ENCODE data around the gene ITGB1BP1.

The ITGB1BP1 gene

DNA sequence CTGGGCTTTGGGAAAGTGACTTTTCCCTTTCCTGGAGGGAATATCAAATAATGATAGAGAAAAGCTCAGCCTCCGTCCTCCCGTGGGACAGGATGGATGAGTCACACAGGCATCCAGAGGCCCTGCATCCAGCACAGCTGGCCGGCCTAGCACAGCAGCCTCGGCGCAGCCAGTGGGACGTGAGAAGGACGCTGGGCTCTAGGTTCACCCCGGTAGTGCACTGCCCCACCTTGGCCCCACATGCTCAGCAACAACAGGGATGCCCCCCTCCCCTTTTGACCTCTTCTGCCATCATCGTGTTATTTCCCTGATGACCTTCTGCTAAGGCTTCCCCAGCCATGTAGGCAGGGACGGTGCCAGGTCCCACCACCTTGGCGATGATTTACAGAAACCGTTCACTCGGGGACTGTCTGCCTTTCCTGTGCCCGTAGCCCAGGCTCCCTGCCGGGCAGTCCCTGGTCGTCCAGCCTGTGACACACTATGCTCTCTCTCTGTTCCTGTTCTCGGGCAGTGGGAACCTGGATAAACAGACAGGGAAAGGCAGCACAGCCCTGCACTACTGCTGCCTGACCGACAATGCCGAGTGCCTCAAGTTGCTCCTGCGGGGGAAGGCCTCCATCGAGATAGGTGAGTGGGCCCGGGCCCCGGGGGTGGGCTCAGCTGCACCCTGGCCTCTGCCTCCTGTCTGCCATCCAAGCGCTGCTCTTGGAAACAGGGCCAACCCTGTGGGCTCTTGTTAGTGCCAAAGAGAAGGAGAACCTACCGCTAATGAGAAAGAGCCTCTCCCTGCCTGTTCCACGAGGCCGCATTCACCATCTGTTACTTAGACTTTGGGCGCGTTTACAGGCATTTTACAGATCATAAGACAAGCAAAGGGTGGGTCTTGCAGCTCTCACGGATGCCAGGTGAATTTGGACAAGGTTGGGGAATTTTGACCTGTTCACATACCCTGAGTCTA is 44.6 kb downstream of the ITGB1BP1 start:
- no peak for DNase-seq (ENCODE audit: low read depth in 2 of 2, low spot score in 1 of 2)

- DNase-seq (ENCODE audit: low read depth in 2 of 2, low spot score in 1 of 2) = no peak
Measured at GRCh38 chr2:9377461-9378097, 45.7 kb downstream of the ITGB1BP1 start.

DNA sequence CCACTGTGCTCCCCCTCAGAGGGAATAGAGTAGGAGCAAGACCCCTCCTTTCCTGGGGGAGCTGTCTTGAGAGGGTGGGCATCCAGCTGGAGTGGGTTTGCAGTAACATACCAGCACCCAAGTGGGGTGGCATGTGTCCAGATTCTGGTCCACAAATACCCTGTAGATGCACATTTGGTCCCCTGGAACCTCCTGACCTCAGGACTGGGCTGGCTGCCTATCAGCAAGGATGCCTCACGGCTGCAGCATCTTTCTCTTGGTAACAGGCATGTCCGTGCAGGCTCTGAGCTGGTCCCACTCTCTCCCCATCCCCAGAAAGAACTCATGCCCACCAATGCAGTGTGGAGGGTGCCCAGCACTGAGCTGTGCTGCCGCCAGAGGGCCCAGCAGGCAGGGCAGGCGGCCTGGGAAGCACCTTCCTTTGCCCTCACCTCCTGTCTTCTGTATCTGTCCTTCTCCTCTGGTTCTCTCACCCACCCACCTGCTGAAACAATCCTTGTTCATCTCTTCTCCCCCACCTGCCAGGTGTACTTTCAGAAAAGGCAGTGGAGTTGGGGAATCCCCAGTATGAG is 47.4 kb downstream of the ITGB1BP1 start:
- no peak for DNase-seq (ENCODE audit: low read depth in 2 of 2, low spot score in 1 of 2)

GRCh38 chr2:9374071-9374730 is 49.1 kb downstream of the ITGB1BP1 start:
- no peak for DNase-seq (ENCODE audit: low read depth in 2 of 2, low spot score in 1 of 2)

- DNase-seq (ENCODE audit: low read depth in 2 of 2, low spot score in 1 of 2) = no peak
Measured at GRCh38 chr2:9373476-9373875, 49.9 kb downstream of the ITGB1BP1 start.

- no peak for DNase-seq (ENCODE audit: low read depth in 2 of 2, low spot score in 1 of 2)
Measured at GRCh38 chr2:9373047-9373446, 50.3 kb downstream of the ITGB1BP1 start.

GRCh38 chr2:9370746-9371145 is 52.6 kb downstream of the ITGB1BP1 start:
- no peak for DNase-seq (ENCODE audit: low read depth in 2 of 2, low spot score in 1 of 2)

DNA sequence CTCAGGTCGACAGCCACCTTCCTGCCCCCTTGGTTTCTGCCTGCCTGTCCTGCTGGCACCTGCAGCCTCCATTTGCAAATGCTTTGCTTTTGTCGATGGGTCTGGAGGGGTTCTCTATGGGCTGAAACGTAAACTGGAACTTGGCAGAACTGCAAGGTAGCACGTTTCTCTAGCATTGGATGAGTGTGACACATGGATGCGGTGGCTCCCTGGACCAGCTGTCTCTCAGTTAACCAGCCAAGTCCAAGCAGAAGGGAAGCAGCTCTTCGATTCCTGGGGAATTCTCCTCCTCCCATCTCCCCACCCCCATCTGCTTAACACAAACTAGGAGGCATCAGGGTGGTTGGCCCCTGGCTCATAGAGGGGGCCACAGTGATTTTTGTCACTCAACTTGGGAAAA is 57.3 kb downstream of the ITGB1BP1 start:
- DNase-seq (ENCODE audit: low read depth in 2 of 2, low spot score in 1 of 2) = no peak

DNA sequence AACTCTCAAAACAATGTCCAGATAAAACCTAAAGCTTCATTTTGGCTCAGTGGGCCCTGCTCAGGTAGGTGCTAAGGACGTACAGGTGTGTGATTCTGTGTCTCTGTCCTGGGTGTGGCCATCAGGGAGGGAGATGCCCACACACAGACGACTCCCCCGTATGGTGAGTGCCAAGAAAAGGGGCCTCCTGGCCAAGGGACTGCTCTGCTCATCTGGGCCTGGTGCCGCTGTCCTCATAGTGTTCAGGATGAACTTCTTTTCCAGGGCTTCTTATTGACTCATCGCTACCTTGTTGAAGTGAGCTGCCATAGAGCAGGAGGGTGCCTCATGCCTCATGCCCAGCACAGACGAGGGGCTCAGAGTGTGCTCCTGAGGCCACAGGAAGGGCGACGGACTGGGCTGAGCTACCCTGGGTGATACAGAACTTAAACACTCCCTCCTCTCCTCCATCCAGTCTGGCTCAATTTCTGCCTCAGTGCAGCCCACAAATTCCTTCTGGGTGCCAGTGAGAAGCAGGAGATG is 57.8 kb downstream of the ITGB1BP1 start:
- DNase-seq (ENCODE audit: low read depth in 2 of 2, low spot score in 1 of 2) = no peak

DNA sequence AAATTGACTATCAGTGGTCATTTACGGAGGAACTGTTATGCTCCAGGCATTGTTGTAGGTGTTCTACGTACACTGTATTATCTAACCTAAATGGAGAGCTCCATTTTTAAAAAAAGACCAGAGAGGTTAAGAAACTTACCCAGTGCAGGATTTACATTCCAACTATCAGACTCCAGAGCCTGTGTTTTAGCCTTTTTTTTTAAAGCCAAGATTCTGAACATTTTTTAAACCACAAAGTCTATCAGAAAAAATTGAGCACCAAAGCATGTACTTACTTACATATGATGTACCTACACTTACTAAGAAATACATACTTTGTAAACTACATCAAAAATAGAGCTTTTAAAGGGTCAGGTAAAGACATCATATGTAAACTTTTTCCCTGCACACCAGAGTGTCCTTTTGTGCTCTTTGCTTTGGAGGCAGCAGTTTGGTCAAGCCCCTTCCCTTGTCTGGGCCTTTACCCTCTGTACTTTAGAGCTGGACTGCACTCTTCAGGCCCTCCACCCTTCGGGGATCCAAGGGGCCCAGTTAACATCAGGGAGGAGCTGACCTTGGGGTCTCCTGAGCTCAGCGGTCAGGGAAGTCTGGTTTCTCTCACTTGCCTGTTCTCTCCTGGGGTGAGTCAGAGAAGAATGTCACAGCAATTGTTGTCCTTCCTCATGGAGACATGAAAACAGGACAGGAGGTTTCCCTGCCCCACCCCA is 58.4 kb downstream of the ITGB1BP1 start:
- no peak for DNase-seq (ENCODE audit: low read depth in 2 of 2, low spot score in 1 of 2)

GRCh38 chr2:9364373-9364772 is 59.0 kb downstream of the ITGB1BP1 start:
- no peak for DNase-seq (ENCODE audit: low read depth in 2 of 2, low spot score in 1 of 2)

DNA sequence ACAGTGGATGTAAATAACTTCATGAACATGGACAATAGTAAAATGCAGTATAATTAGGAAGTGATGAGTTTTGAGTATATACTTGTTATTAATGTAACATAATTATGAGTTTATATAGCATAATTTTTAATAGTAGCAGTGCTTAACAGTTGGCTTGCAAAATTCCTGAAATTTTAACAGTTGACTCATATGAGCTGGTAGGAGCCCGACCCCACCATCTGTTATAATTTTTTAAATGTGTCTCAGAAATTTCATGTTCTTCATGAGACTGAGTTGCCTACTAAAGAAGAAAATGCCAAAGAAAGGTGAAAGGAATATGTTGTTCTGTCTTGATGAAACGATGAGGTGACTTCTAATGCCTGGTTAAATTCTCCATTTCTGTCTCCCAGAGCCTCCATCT is 62.6 kb downstream of the ITGB1BP1 start:
- no peak for DNase-seq (ENCODE audit: low read depth in 2 of 2, low spot score in 1 of 2)

- no peak for DNase-seq (ENCODE audit: low read depth in 2 of 2, low spot score in 1 of 2)
Measured at GRCh38 chr2:9360110-9360509, 63.2 kb downstream of the ITGB1BP1 start.

DNA sequence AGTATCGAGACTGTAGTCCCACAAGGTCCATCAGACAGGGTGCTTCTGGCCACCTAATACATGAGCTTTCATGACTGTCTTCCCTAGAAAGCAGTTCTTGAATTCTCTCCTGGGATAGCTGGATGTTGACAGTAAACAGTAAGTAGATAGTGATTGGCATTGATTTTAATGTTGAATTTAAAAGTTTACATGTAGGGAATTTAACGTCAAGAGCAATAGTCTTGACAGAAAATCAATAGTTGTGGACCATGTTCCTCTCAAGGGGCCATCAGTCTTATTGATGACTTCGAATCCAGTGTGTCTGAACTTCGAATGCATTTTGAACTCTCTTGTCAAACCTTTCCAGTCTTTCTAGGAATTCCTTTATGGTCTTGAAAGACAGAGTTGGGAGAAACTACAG is 63.9 kb downstream of the ITGB1BP1 start:
- DNase-seq (ENCODE audit: low read depth in 2 of 2, low spot score in 1 of 2) = no peak

GRCh38 chr2:9358846-9359245 is 64.5 kb downstream of the ITGB1BP1 start:
- no peak for DNase-seq (ENCODE audit: low read depth in 2 of 2, low spot score in 1 of 2)

- DNase-seq (ENCODE audit: low read depth in 2 of 2, low spot score in 1 of 2) = no peak
Measured at GRCh38 chr2:9356261-9356660, 67.1 kb downstream of the ITGB1BP1 start.

DNA sequence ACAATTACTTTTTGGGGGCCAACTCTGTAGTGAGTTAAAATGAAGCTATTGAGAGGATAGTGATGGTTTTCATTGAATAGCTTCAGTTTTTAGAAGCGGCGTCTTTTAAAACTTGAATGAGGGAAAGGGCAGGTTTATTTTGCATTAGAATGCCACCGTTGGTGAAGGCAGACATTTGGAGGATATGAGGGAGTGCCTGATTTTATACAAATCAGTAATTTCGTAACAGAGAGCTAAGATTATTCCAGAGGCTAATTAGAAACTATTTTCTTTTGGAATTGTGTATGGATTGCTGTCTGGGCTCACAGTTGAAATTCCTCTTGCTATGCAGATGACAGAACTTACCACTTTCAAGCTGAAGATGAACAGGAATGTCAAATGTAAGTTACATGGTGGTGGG is 67.6 kb downstream of the ITGB1BP1 start:
- no peak for DNase-seq (ENCODE audit: low read depth in 2 of 2, low spot score in 1 of 2)

- DNase-seq (ENCODE audit: low read depth in 2 of 2, low spot score in 1 of 2) = no peak
Measured at GRCh38 chr2:9355270-9355669, 68.1 kb downstream of the ITGB1BP1 start.

GRCh38 chr2:9354318-9354717 is 69.0 kb downstream of the ITGB1BP1 start:
- no peak for DNase-seq (ENCODE audit: low read depth in 2 of 2, low spot score in 1 of 2)
